ENCODE results near the gene MAMDC2.

Gene MAMDC2

DNA sequence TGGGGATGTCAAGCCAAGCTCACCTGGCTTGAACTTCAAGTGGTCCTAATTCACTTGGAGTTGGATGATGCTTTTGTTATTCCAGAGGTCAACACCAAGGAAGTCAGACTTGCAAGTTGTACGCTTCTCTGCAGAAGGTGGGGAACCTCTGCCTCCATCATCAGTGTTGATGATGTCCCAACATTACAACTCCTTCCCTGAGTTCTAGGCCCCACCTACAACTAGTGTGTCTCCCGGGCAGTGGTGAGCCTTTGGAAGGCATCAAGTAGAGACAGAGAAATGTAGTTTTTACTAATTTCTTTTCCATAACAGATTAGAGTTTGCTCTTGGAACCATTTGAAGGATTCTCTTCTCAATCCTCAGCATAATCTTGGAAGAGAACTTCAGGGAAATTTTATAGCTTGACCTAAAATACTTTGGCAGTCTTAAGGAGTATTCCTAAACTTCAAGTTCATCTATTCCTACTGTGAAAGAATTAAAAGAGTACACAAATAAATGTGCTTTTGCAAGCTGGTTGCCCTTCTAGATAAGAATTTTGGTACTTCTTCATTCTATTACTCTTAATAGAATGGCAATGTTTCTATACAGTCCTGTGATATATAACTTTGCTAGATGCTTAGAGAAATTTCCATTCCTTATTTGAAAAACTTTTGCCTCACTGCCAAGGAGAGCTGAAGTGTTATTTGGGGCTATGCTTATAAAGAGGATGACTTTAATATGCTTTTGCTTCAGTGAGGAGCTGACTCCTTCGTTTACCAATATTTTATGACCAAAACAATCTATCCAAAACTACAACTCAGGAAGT is 12.0 kb downstream of the MAMDC2 start:
- no peak for TF ChIP-seq ZFP3 (CRISPR knock-in tag; IDR thresholded peaks at IDR 0.05)
- no peak for TF ChIP-seq SNAI2 (CRISPR knock-in tag; IDR thresholded peaks at IDR 0.05)
- TF ChIP-seq, protein P1, sequence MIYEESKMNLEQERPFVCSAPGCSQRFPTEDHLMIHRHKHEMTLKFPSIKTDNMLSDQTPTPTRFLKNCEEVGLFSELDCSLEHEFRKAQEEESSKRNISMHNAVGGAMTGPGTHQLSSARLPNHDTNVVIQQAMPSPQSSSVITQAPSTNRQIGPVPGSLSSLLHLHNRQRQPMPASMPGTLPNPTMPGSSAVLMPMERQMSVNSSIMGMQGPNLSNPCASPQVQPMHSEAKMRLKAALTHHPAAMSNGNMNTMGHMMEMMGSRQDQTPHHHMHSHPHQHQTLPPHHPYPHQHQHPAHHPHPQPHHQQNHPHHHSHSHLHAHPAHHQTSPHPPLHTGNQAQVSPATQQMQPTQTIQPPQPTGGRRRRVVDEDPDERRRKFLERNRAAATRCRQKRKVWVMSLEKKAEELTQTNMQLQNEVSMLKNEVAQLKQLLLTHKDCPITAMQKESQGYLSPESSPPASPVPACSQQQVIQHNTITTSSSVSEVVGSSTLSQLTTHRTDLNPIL (CRISPR knock-in tag; IDR thresholded peaks at IDR 0.05; ENCODE audit: low read depth), result no peak
- TF ChIP-seq TCF4 (CRISPR knock-in tag; IDR thresholded peaks at IDR 0.05; ENCODE audit: borderline replicate concordance), result no peak
- no peak for TF ChIP-seq CSRNP3 (CRISPR knock-in tag; IDR thresholded peaks at IDR 0.05)
- no peak for TF ChIP-seq PPARA (CRISPR knock-in tag; IDR thresholded peaks at IDR 0.05; ENCODE audit: borderline replicate concordance)
- no peak for TF ChIP-seq ZC3H10 (CRISPR knock-in tag; IDR thresholded peaks at IDR 0.05)
- TF ChIP-seq RARB (CRISPR knock-in tag; IDR thresholded peaks at IDR 0.05), result no peak
- TF ChIP-seq OSR1 (CRISPR knock-in tag; IDR thresholded peaks at IDR 0.05), result no peak
- TF ChIP-seq ZNF70 (CRISPR knock-in tag; IDR thresholded peaks at IDR 0.05), result no peak
- TF ChIP-seq BACH2 (CRISPR knock-in tag; IDR thresholded peaks at IDR 0.05; ENCODE audit: borderline replicate concordance), result no peak
- TF ChIP-seq POU6F1 (CRISPR knock-in tag; IDR thresholded peaks at IDR 0.05; ENCODE audit: borderline replicate concordance, low read depth), result no peak
- ATAC-seq, result no peak

DNA sequence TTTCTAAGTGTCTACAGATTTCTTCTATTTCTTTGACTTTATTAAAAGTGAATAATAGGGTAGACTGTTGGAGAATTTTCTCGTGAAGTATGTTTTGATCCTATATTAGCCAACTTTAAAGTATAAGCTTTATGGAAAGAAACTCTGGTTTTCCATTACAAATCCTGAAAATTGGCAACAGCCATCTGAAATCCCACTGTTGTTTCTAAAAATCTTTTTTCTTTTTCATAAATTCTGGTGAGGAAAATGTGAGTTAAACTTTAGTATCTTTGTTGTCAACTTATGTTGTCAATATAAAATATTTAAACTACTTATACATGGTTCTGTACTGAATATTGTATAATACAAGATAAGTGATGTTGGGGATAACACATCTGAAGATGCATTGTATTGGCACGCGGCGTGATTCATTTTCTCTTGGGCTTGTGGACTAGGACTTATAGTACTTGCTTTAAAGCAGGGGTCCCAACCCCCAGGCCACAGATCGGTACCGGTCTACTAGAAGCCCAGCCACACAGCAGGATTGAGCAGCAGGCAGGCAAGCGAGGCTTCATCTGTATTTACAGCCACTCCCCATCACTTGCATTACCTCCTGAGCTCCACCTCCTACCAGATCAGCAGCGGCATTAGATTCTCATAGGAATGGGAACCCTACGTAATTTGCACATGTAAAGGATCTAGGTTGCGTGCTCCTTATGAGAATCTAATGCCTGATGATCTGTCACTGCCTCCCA is 12.7 kb downstream of the MAMDC2 start:
- TF ChIP-seq ESRRG (CRISPR knock-in tag; IDR thresholded peaks at IDR 0.05), result no peak
- ATAC-seq, result no peak

DNA sequence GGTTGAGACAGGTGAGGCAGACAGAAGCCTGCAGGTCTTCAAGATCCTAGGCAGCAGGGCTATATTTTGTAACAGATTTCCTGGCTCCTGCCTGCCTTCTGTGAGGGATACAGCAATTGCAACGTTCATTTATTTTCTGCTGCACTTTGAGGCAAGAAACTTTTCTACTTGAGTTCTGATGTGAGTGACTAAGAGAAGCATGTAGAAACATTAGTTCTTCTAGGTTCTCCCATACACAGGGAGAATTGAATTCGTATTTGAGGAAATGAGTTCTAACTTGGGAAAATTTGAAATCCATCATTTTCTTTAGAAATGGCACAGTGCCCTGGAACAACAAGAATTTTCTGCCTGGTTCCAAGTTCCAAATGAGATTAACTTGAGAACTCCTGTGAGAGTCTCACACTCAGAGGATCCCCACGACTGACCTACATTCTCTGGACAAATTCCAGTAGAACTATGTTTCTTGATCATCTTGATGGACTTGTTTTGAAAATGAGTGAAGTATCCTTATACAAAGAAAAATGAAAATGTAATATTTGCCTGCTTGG is 15.0 kb downstream of the MAMDC2 start:
- ATAC-seq, result no peak; the same call in 2 of the 3 replicates
- no peak for TF ChIP-seq CSRNP3 (CRISPR knock-in tag; IDR thresholded peaks at IDR 0.05)

GRCh38 chr9:70060148-70060882 is 16.7 kb downstream of the MAMDC2 start:
- no peak for ATAC-seq
- TF ChIP-seq ZNF70 (CRISPR knock-in tag; IDR thresholded peaks at IDR 0.05) (no peak), ZFP3 (CRISPR knock-in tag; IDR thresholded peaks at IDR 0.05) (no peak), CSDC2 (CRISPR knock-in tag; IDR thresholded peaks at IDR 0.05) (no peak), ZNF8 (CRISPR knock-in tag; IDR thresholded peaks at IDR 0.05) (no peak), TCF4 (CRISPR knock-in tag; IDR thresholded peaks at IDR 0.05; ENCODE audit: borderline replicate concordance) (no peak), CSRNP3 (CRISPR knock-in tag; IDR thresholded peaks at IDR 0.05) (no peak), ISL1 (CRISPR knock-in tag; IDR thresholded peaks at IDR 0.05) (no peak), RARB (CRISPR knock-in tag; IDR thresholded peaks at IDR 0.05) (no peak), TOX (CRISPR knock-in tag; IDR thresholded peaks at IDR 0.05; ENCODE audit: borderline replicate concordance) (no peak), OSR1 (CRISPR knock-in tag; IDR thresholded peaks at IDR 0.05) (no peak), SNAI2 (CRISPR knock-in tag; IDR thresholded peaks at IDR 0.05) (no peak)
- TF ChIP-seq, protein P2, sequence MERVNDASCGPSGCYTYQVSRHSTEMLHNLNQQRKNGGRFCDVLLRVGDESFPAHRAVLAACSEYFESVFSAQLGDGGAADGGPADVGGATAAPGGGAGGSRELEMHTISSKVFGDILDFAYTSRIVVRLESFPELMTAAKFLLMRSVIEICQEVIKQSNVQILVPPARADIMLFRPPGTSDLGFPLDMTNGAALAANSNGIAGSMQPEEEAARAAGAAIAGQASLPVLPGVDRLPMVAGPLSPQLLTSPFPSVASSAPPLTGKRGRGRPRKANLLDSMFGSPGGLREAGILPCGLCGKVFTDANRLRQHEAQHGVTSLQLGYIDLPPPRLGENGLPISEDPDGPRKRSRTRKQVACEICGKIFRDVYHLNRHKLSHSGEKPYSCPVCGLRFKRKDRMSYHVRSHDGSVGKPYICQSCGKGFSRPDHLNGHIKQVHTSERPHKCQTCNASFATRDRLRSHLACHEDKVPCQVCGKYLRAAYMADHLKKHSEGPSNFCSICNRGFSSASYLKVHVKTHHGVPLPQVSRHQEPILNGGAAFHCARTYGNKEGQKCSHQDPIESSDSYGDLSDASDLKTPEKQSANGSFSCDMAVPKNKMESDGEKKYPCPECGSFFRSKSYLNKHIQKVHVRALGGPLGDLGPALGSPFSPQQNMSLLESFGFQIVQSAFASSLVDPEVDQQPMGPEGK (CRISPR knock-in tag; IDR thresholded peaks at IDR 0.05; ENCODE audit: borderline replicate concordance), result no peak
- TF ChIP-seq, protein P3, sequence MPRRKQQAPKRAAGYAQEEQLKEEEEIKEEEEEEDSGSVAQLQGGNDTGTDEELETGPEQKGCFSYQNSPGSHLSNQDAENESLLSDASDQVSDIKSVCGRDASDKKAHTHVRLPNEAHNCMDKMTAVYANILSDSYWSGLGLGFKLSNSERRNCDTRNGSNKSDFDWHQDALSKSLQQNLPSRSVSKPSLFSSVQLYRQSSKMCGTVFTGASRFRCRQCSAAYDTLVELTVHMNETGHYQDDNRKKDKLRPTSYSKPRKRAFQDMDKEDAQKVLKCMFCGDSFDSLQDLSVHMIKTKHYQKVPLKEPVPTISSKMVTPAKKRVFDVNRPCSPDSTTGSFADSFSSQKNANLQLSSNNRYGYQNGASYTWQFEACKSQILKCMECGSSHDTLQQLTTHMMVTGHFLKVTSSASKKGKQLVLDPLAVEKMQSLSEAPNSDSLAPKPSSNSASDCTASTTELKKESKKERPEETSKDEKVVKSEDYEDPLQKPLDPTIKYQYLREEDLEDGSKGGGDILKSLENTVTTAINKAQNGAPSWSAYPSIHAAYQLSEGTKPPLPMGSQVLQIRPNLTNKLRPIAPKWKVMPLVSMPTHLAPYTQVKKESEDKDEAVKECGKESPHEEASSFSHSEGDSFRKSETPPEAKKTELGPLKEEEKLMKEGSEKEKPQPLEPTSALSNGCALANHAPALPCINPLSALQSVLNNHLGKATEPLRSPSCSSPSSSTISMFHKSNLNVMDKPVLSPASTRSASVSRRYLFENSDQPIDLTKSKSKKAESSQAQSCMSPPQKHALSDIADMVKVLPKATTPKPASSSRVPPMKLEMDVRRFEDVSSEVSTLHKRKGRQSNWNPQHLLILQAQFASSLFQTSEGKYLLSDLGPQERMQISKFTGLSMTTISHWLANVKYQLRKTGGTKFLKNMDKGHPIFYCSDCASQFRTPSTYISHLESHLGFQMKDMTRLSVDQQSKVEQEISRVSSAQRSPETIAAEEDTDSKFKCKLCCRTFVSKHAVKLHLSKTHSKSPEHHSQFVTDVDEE (CRISPR knock-in tag; IDR thresholded peaks at IDR 0.05), result no peak

All from SK-N-SH treated with all-trans-retinoic acid at 6 μM for 48 hours (cell line).